Middle frontal gyrus (tissue), 1 donor: ENCODE measurements around the gene PCDH15.

ENCODE experiments used
- DNase-seq: peaks from one replicate; pipeline ENCODE4 v3.0.0-alpha.2; 2015; ENCODE audit warnings: low spot score; ENCODE audit errors: extremely low spot score

The PCDH15 gene

DNA sequence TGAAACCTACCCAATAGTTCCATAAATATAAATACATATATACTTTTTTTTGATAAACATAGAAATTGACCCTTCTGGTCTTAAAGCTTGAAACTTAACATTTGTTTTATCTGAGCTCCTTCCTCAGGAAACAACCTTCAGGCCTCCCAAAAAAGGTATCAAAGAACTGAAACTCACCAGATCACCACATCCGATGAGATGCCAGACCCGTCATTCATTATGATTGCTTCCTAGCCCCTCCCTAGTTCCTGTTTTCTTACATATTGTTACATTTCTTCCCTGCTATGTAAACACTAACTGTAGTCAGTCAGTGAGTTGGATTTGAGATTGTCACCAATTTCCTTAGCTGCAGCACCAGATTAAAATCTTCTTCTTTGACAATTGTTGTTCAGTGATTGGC, 663.6 kb downstream of the PCDH15 start:
- no peak for DNase-seq

DNA sequence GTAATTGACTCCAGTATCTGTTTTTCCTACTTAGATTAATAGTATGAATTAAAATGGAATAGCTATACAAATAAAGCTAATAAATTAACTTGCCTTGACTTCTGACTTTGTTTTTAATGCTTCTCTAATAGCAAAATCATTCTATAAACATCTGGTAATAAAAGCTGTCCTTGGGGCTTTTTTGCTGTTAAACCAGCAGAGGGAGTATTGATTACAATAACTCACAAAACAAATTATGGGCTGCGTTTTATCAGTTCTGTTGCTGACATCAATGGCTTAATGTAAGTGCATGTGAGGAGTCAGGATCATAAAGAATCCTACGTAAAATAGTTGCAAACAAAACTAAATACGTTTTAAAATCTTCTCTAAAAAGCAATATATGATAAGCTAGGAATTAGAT, 667.8 kb downstream of the PCDH15 start:
- no peak for DNase-seq

DNA sequence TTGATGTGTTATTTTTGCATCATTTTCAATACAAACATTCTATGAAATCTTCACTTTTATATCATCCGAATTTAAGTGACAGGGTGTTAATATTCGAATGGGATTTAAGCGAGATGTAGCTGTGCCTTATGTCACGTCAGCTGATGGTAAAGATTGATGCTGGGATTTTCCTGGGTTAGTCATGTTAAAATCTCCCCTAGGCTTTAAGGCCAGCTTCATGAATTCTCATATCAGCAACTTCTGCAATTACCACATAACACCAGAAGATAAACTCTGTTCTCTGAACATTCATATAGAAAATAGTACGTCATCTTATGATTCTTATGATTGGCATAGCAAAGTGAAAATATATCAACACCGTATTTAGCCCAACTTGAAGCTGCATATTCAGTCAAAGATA, 669.2 kb downstream of the PCDH15 start:
- DNase-seq: no peak

DNA sequence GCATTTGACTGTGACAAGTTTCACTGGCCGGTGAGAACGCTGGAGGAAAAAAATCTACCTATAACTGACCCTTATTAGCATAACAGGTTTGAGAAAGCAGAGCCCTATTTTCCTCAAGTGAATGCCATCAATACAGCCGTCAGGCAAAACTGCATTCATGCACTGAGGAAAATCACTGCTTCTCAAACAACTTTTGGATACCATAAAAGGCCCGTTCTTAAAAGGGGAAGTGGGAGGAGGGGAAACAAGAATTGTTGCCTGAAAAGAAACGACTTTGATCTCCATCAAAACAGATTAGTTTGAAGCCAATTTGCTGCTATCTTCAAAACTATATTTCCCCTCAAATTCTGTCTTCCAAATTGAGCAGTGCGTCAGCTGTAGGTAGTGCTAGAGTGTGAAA, 670.6 kb downstream of the PCDH15 start:
- DNase-seq: no peak

DNA sequence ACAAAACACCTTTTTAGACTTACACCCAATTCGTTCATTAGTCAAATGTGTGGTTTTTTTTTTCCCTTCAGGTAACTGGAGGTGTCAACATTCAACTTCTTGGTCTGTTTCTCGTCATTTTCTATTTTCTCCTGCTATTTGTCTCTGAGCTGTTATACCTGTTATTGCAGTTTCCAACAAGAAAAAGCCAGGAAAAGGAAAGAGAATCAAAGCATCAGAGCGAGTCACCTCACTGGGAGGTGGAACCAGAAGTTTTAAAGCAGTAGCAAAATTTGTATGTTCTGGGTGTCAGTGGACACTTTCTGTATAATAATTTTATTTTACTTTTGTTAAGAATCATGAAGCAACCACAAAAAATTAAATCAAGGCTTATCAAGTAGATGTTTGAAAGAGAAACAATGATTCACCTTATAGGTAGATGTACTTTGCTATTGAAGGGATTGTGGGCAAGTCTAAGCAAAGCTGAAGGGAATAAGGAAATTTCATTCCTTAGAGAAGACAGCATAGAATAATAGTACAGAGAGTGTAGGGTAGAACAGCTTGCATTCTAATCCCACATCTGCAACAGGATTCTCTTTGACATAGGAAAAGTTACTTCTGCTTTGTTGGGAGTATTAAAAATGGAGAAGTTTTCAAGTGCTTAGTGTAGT, 675.8 kb downstream of the PCDH15 start:
- no peak for DNase-seq

DNA sequence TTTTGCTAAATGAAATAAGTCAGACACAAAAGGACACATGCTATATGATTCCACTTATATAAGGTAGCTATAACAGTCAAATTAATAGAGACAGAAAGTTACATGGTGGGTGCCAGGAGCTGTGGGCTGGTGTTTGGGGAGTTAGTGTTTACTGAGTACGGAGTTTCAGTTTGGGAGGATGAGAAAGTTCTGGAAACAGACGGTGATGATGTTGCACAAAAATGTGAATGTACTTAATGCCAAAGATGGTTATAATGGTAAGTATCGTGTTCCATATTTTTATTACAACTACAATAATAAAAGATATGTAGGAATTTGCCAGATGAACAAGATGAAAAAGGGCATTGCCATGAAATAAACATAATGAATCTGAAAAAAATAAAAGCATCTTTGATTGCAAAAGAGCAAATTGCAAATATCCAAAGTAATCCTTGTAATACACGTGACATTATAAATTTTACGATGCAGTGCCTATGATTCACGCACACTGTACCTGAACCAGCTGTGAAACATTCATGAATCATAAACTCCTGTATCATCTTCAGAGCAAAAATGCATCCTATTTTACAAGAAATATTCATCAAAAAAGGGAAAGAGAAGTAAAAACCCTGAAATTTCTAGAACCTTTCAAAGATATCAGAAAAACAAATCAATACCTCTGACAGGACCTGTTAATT, 676.7 kb downstream of the PCDH15 start:
- DNase-seq: no peak

DNA sequence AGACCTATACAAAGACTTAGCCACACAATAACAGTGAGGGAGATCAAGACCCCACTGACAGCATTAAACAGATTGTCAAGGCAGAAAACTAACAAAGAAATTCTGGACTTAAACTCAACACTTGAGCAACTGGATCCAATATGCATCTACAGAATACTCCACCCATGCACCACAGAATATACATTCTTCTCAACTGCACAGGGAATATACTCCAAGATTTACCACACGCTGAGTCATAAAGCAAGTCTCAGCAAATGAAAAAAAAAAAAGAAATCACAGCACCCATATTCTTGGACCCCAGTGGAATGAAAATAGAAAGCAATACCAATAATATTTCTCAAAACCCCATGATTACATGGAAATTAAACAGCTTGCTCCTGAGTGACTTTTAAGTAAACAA, 680.2 kb downstream of the PCDH15 start:
- no peak for DNase-seq

DNA sequence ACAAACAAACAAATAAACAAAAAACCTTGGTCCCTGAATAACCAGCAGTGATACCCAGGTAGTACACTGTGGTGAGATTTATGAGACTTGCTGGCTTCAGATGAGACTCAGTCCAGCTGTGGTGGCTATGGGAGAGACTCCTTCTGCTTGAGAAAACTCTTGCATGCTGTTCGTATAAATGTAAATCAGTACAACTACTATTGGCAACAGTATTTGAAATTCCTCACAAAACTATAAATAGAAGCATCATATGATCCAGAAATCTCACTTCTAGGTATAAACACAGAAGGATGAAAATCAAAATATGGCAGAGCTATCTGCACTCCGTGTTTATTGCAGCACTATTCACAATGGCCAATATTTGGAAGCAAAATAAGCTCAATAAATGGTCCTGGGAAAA, 692.1 kb downstream of the PCDH15 start:
- no peak for DNase-seq

DNA sequence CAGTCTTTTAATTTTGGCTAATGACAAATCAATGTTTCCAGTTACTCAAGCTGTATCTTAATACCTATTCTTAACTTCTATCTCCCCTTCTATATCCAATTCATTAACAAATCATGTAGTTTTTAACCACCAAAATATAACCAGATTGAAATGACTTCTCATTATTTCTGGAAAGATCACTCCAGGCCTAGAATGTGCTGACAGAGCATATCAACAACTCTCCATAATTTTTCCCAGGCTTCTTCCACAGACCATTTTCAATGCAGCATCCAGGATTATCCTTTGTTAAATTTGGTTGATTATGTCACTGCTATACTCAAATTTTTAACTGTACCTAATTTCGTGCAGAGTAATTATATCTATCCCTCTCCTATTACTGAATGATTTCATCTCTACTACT, 704.1 kb downstream of the PCDH15 start:
- no peak for DNase-seq

DNA sequence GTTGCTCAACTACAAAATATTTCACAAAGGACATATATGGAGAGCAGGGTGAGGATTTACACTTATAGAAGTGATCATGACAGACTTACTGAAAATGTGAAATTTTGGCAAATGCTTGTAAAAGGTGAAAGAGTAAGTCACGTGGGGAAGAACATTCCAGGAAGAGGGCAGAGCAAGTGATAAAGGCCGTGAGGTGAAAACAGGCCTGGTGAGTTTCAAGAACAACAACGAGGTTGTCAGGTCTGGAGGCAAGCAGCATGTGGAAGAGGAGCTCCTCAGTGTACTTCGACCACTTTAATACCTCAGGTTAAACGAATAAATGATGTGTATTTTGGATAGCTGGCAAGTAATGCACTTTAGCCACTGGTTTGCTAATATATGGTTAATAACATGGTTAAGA, 706.7 kb downstream of the PCDH15 start:
- no peak for DNase-seq

DNA sequence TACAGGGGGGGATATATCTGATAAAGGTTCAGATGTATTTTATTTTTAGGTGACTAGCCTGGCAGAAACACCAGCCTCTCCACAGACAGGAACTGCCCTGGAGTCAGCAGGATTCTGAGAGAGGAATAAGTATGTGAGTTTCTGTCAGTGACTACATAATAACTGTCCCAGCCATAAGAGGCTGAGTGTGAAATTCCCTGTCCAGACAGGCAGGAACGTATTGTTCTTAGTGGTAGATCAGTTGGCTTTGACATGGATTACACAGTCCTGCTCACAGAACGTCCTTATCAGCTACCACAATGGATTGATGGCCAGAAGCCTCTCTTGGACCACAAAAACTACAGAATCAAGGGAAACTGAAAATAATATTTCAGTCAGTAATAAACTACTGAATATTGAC, 709.8 kb downstream of the PCDH15 start:
- DNase-seq: no peak

DNA sequence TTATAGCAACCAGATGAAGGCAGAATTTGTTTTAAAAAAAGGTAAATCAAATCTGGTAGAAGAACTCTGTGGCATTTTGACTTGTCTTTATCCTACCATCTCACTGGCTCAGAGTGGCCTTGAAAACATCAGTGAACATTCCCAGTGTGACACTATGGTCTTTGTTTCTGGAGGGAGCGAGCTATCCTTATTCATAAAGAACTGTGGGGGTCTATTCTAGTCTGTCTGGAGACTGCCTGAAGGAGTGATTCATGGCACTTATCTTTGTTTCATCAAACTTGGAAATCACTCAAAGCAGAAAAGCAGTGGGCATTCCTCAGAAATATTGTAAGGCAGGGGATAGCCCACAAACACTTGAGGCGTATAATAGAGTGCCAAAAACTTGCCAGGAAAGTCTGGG, 719.1 kb downstream of the PCDH15 start:
- no peak for DNase-seq

DNA sequence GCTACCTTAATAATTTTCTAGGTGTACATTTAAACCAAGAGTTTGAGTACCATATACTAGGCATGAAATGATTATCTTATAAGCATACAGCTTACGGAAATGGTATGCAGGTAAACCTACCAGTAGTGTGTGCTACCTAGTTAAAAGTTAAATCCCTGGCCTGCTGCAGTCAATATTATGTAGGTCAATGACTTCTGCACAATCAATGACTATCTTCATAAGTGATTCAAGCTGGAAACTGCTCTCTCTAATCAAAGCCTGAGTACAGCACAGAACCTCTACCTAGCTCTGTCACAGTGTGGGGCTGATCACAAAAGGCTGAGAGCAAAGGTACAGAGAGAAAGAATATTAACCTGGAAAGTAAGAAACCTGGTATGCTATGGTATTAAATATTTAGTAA, 733.7 kb downstream of the PCDH15 start:
- no peak for DNase-seq

DNA sequence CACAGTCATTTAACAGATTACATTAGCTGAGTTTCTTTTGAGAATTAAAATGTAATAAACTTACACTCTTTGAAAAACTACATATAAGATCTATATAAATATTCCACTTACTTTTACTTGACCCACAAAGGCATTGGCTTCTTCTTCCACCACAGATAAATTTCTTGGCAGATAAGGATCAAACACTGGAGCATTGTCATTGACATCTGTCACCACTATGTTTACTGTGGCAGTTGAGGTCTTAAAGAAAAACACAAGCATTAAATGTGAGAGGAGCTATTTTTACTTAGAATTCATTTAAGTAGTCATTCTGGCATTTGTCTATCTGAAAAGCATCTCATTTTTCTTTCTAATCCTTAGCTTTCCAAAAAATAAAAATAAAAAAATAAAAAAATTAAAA, 734.4 kb downstream of the PCDH15 start:
- DNase-seq: no peak

DNA sequence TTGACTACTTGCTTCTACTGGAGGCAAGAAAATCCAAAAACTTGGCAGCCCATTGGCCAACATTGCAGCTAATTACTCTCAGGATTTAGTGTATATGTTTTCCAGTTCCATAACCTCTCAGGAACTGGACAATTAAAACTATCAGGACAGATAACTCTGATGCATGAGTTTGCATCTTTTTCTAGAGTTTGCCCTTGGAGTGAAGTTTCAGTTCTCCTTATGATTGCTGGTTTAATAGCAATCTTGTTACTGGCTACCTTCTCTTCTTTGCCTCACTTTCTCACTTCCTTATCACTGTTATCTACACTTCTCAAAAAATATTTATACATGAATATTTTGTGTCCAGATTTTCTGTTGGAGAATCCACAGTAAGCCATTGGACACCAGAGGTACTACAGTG, 735.9 kb downstream of the PCDH15 start:
- no peak for DNase-seq

DNA sequence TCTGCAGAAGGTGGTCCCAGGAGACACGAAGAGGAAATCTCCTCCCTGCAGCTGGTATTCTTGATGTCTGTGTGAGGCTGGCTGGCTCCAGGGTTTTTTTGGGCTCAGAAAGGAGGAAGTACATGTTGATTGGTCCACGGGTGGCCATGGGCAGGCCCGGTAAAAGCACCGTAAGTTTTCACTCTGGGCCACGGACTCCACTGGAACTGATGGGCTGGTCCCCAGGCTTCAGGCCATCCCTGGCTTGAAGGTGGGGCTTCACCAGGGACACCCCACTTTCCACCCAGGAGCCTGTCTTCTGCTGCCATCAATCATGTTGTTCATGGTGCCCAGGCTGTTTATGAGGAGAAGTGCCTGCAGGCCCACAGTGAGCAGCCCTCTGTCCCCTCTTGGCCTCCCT, 736.8 kb downstream of the PCDH15 start:
- DNase-seq: no peak

DNA sequence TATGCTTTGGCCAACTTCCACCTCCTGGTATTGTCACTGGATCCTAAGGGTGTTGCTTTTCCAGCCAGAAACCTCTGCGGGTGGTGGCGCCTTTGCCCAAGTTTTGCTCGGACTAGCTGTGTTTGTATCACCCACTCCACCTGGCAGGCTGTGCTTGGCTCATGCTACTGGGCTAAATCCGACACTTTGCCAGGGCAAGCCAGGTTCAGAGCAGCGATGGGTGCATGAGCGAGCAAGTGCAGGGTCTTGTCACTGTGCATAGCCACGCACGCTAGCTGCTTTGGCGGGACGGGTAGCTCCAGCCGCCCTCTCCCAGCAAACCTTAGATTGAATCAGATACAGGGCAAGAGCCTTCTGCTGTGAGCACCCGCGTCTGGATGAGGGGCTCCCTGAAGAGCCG, 737.5 kb downstream of the PCDH15 start:
- no peak for DNase-seq

DNA sequence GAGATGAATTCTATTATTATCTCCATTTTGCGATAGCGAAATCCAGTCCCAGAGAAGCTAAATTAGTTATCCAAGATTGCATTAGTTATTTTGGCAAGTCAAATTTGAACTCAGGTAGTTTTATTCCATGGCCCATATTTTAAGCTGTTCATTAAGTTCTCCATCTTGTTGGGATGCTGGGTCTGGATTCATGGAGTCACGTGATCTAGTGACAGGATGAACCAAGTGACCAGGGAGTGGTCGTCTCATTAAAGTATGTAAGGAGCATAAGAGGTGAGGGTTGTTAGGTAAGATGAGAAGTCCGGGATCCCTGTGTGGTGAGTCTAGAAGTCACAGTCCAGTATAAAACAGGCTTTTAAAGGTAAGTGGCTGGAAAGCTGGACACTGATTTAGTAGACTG, 740.5 kb downstream of the PCDH15 start:
- no peak for DNase-seq

DNA sequence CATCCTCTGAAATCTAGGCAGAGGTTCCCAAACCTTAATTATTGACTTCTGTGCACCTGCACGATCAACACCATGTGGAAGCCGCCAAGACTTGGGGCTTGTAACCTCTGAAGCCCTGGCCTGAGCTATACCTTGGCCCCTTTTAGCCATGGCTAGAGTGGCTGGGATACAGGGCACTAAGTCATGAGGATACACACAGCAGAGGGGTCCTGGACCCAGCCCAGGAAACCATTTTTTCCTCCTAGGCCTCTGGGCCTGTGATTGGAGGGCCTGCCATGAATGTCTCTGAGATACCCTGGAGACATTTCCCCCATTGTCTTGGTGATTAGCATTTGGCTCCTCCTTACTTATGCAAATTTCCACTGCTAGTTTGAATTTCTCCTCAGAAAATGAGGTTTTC, 743.7 kb downstream of the PCDH15 start:
- DNase-seq: no peak

DNA sequence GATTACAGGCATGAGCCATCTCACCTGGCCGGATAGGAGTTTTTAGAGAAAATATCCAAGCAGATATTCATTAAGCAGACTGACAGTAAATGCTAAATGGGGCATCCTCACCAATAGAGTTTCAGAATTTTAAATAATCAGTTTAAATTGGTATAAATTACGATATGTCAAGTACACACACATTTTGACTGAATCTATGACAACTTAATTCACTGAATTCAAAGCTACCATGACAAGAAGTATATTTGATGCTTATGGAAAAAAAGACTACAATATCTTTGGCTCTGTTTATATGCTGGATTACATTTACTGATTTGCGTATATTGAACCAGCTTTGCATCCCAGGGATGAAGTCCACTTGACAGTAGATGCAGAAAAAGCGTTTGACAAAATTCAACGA, 774.7 kb downstream of the PCDH15 start:
- no peak for DNase-seq

DNA sequence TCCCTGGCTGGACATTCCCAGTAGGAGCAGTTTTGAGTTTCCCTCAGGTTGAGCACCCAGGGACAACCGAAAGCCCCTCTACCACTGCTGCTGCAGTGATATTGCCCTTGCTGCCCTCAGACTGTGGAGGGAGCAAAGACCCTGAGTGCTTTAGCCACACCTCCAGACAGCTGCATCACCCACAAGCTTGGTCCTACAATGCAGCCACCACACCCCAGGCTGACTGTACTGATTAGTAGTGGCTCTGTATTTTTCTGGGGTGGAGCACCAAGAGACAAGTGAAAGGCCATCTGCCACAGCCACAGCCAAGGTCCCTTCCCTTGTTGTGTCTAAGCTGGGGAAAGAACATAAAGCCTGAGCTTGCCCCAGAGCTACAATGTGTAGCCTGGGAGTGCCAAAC, 789.9 kb downstream of the PCDH15 start:
- no peak for DNase-seq

DNA sequence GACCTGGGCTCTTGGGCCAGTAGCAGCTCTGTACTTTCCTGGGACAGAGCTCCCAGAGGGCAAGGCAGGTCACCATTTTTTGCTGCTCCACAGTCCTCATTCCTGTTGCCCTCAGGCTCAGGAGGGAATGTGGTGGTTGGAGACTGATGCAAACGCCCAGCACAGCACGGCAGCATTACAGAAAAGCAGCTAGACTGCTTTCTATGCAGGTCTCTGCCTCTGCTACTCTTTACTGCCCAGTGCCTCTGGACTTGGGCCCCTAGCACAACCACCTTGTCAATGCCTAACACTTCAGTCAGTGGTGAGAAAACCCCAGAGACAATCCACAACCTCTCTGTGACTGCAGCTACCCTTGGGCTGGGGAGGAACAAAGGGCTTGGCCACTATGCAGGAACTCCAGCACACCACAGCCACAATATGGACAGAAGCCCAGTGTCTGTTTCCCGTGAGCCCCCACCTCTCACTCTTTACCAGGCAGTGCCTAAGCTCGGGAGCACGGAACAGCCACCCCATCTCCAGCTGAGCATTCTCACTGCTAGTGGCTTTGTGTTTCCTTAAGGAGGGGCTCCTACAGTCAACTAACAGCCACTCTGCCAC, 790.6 kb downstream of the PCDH15 start:
- DNase-seq: no peak

DNA sequence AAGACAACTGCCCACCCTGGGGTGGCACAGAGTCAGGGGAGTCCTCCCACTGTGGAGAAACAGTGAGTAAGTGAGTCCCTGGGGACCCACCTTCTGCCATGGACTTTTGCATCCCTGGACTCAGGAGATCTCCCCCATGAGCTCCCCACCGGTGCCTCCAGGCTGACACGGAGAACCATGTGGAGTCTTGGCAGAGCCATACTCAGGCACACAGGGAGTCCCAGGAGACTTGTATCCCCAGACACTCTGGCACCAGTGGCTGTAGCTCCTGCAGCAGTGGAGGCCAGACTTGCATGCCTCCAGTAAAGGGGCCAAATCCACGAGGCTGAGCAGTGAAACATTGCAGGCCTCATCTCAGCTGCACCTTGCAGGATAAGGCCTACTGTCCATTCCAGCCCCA, 791.4 kb downstream of the PCDH15 start:
- DNase-seq: no peak
